Measurements from ENCODE around the gene BABAM2. TPM values are rescaled to one million over a fixed set of nuclear protein-coding genes. Genes with fewer than 3 reads are reported as not detected.
"Not testable (repeated sequence)": the region's sequence is repeated elsewhere in the genome, so short reads cannot be mapped to it uniquely, and the experiment has no call there.

The BABAM2 gene
- total RNA-seq, 2 donors from 2014 or later: 39.1 to 43.1 TPM

- intact Hi-C loops (cut with DNase I): no loop called here
- DNase-seq (ENCODE audit: low spot score): no peak
Measured at GRCh38 chr2:27962006-27962405, 71.5 kb downstream of the BABAM2 start.

GRCh38 chr2:27963472-27963871 is 72.9 kb downstream of the BABAM2 start:
- intact Hi-C loops (cut with DNase I): no loop called here
- no peak for DNase-seq (ENCODE audit: low spot score)

- intact Hi-C loops (cut with DNase I): no loop called here
- DNase-seq (ENCODE audit: low spot score): no peak
Measured at GRCh38 chr2:27964067-27964466, 73.5 kb downstream of the BABAM2 start.

- intact Hi-C loops (cut with DNase I): no loop called here
- DNase-seq (ENCODE audit: low spot score): no peak
Measured at GRCh38 chr2:27965841-27966240, 75.3 kb downstream of the BABAM2 start.

- intact Hi-C loops (cut with DNase I): no loop called here
- DNase-seq (ENCODE audit: low spot score): no peak
Measured at GRCh38 chr2:27966466-27966865, 75.9 kb downstream of the BABAM2 start.

GRCh38 chr2:27967076-27967475 is 76.5 kb downstream of the BABAM2 start:
- no peak for DNase-seq (ENCODE audit: low spot score)
- intact Hi-C loops (cut with DNase I): no loop called here

- DNase-seq (ENCODE audit: low spot score); intact Hi-C loops (cut with DNase I): not testable (repeated sequence)
Measured at GRCh38 chr2:27968045-27968444, 77.5 kb downstream of the BABAM2 start.

GRCh38 chr2:27968957-27969356 is 78.4 kb downstream of the BABAM2 start:
- DNase-seq (ENCODE audit: low spot score); intact Hi-C loops (cut with DNase I): not testable (repeated sequence)

GRCh38 chr2:27972311-27972710 is 81.8 kb downstream of the BABAM2 start:
- intact Hi-C loops (cut with DNase I): no loop called here
- no peak for DNase-seq (ENCODE audit: low spot score)

- no peak for DNase-seq (ENCODE audit: low spot score)
- intact Hi-C loops (cut with DNase I): no loop called here
Measured at GRCh38 chr2:27973592-27973991, 83.1 kb downstream of the BABAM2 start.

- DNase-seq (ENCODE audit: low spot score): no peak
- intact Hi-C loops (cut with DNase I): no loop called here
Measured at GRCh38 chr2:27976308-27976707, 85.8 kb downstream of the BABAM2 start.

- DNase-seq (ENCODE audit: low spot score): no peak
- intact Hi-C loops (cut with DNase I): no loop called here
Measured at GRCh38 chr2:27977731-27978312, 87.3 kb downstream of the BABAM2 start.

GRCh38 chr2:27978761-27979160 is 88.2 kb downstream of the BABAM2 start:
- DNase-seq (ENCODE audit: low spot score); intact Hi-C loops (cut with DNase I): not testable (repeated sequence)

GRCh38 chr2:27980242-27980641 is 89.7 kb downstream of the BABAM2 start:
- DNase-seq (ENCODE audit: low spot score): no peak
- intact Hi-C loops (cut with DNase I): no loop called here

- intact Hi-C loops (cut with DNase I): no loop called here
- DNase-seq (ENCODE audit: low spot score): no peak
Measured at GRCh38 chr2:27984153-27984552, 93.6 kb downstream of the BABAM2 start.

- intact Hi-C loops (cut with DNase I): no loop called here
- DNase-seq (ENCODE audit: low spot score): no peak
Measured at GRCh38 chr2:27988306-27988705, 97.8 kb downstream of the BABAM2 start.

GRCh38 chr2:27988718-27989117 is 98.2 kb downstream of the BABAM2 start:
- intact Hi-C loops (cut with DNase I): no loop called here
- no peak for DNase-seq (ENCODE audit: low spot score)

- no peak for DNase-seq (ENCODE audit: low spot score)
- intact Hi-C loops (cut with DNase I): no loop called here
Measured at GRCh38 chr2:27989149-27989548, 98.6 kb downstream of the BABAM2 start.

- intact Hi-C loops (cut with DNase I): loop anchor here in 1 of 2 donors (5.0 kb wide), 1 partner anchor 33 kb away; no protein-coding TSS in a partner anchor
- DNase-seq (ENCODE audit: low spot score): no peak
Measured at GRCh38 chr2:27990030-27990590, 99.6 kb downstream of the BABAM2 start.

GRCh38 chr2:27991146-27991545 is 100.6 kb downstream of the BABAM2 start:
- intact Hi-C loops (cut with DNase I): loop anchor here in 1 of 2 donors (5.0 kb wide), 1 partner anchor 34 kb away; no protein-coding TSS in a partner anchor
- no peak for DNase-seq (ENCODE audit: low spot score)

GRCh38 chr2:27992787-27993401 is 102.4 kb downstream of the BABAM2 start:
- no peak for DNase-seq (ENCODE audit: low spot score)
- intact Hi-C loops (cut with DNase I): loop anchor here in 1 of 2 donors (5.0 kb wide), 1 partner anchor 36 kb away; no protein-coding TSS in a partner anchor
